HL-60 (cell line): Measurements from ENCODE around the gene XYLT1.

ENCODE experiments used
- DNase-seq, 2 experiments: peaks; one replicate each; pipeline ENCODE4 v3.0.0-alpha.2; 2010 to 2020; ENCODE audit warnings: low read depth in 1 of 2, low spot score in 1 of 2
- H3K27ac ChIP-seq: fragments of 250-450 bp; sonication (Bioruptor Pico); replicated peaks from 2 replicates; pipeline ENCODE4 v1.5.1; 2020; ENCODE audit warnings: mild to moderate bottlenecking, moderate library complexity
- H3K27me3 ChIP-seq: fragments of 250-450 bp; sonication (Bioruptor Pico); 2 replicates; pipeline ENCODE4 v1.5.1; 2021; ENCODE audit warnings: mild to moderate bottlenecking, moderate library complexity; ENCODE audit not compliant: insufficient read depth, poor library complexity, severe bottlenecking
- H3K4me3 ChIP-seq: replicated peaks from 2 replicates; pipeline ENCODE4 v1.5.1; 2011; ENCODE audit warnings: mild to moderate bottlenecking, control low read depth, low read length; ENCODE audit not compliant: insufficient read depth
- GABPA ChIP-seq: IDR thresholded peaks from 2 replicates; pipeline ENCODE4 v1.6.1; 2012; ENCODE audit warnings: low read depth
- POLR2AphosphoS5 ChIP-seq: IDR thresholded peaks from 2 replicates; pipeline ENCODE4 v1.6.1; 2012; ENCODE audit warnings: low read depth
- SPI1 ChIP-seq: IDR thresholded peaks from 2 replicates; pipeline ENCODE4 v1.6.1; 2012; ENCODE audit warnings: low read depth, mild to moderate bottlenecking, borderline replicate concordance
- TF ChIP-seq, protein P1 (sequence below): IDR thresholded peaks from one replicate; pipeline ENCODE4 v1.5.1; 2011; ENCODE audit warnings: low read length, control low read depth, inconsistent platforms; ENCODE audit not compliant: insufficient read depth
- TF ChIP-seq, protein P2 (sequence below): IDR thresholded peaks from 2 replicates; pipeline ENCODE4 v1.6.1; 2012; ENCODE audit warnings: low read depth; ENCODE audit not compliant: insufficient replicate concordance

XYLT1 gene

DNA sequence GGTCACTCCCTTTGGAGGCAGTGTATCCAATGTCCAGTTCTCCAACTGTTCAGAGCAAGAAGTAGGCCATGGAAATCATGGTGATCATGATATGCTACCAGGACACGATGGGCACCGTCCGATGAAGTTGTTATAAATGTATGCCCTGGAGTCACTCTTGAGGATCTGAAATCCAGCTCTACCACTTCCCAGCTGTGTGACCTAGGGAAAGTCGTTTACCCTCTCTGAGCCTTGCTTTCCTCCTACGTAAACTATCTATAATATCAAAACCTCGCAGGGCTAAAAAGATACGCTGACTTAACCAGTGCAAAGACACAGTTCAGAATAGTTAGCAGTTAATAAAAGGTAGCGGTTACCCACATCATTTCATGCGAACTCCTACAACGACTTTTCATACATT lies 194.2 kb downstream of the XYLT1 start:
- DNase-seq: no peak
- no peak overlapping the region for H3K27ac ChIP-seq
- no peak overlapping the region for H3K4me3 ChIP-seq
- TF ChIP-seq SPI1 (no peak), POLR2AphosphoS5 (no peak), GABPA (no peak)
- TF ChIP-seq, protein P1, sequence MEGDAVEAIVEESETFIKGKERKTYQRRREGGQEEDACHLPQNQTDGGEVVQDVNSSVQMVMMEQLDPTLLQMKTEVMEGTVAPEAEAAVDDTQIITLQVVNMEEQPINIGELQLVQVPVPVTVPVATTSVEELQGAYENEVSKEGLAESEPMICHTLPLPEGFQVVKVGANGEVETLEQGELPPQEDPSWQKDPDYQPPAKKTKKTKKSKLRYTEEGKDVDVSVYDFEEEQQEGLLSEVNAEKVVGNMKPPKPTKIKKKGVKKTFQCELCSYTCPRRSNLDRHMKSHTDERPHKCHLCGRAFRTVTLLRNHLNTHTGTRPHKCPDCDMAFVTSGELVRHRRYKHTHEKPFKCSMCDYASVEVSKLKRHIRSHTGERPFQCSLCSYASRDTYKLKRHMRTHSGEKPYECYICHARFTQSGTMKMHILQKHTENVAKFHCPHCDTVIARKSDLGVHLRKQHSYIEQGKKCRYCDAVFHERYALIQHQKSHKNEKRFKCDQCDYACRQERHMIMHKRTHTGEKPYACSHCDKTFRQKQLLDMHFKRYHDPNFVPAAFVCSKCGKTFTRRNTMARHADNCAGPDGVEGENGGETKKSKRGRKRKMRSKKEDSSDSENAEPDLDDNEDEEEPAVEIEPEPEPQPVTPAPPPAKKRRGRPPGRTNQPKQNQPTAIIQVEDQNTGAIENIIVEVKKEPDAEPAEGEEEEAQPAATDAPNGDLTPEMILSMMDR: no peak
- TF ChIP-seq, protein P2, sequence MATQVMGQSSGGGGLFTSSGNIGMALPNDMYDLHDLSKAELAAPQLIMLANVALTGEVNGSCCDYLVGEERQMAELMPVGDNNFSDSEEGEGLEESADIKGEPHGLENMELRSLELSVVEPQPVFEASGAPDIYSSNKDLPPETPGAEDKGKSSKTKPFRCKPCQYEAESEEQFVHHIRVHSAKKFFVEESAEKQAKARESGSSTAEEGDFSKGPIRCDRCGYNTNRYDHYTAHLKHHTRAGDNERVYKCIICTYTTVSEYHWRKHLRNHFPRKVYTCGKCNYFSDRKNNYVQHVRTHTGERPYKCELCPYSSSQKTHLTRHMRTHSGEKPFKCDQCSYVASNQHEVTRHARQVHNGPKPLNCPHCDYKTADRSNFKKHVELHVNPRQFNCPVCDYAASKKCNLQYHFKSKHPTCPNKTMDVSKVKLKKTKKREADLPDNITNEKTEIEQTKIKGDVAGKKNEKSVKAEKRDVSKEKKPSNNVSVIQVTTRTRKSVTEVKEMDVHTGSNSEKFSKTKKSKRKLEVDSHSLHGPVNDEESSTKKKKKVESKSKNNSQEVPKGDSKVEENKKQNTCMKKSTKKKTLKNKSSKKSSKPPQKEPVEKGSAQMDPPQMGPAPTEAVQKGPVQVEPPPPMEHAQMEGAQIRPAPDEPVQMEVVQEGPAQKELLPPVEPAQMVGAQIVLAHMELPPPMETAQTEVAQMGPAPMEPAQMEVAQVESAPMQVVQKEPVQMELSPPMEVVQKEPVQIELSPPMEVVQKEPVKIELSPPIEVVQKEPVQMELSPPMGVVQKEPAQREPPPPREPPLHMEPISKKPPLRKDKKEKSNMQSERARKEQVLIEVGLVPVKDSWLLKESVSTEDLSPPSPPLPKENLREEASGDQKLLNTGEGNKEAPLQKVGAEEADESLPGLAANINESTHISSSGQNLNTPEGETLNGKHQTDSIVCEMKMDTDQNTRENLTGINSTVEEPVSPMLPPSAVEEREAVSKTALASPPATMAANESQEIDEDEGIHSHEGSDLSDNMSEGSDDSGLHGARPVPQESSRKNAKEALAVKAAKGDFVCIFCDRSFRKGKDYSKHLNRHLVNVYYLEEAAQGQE: no peak
- H3K27me3 ChIP-seq: no peaks in the 10 kb centered on the region

DNA sequence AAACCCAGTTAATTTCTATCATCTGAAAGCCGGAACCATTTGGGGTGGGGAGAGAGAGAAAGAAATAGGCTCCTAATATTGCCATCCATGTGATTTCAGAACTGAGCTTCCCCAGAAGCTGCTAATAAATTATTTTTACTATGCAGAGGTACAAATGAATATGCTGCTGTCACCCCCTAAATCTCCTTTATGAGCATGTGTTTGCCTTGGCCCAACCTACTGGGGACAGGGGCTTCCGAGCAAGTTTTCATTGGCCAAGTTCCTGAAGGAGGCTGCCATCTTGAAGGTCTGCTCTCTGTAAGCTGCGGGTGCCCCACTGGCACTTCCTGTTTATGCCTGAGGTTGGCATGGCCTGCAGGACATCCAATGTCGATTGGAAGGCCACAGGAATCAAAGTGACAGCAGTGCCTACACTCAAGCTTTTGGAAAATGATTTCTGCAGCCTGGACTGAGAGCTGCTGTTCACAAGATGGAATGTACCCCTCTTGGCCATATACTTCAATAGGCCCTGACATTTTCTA lies 194.7 kb downstream of the XYLT1 start:
- H3K27me3 ChIP-seq: no peaks in the 10 kb centered on the region
- no peak overlapping the region for H3K27ac ChIP-seq
- TF ChIP-seq POLR2AphosphoS5 (no peak), SPI1 (peak; percentile 67)
- DNase-seq: peak in 1 of 2 experiments; percentile 12
- no peak overlapping the region for H3K4me3 ChIP-seq

DNA sequence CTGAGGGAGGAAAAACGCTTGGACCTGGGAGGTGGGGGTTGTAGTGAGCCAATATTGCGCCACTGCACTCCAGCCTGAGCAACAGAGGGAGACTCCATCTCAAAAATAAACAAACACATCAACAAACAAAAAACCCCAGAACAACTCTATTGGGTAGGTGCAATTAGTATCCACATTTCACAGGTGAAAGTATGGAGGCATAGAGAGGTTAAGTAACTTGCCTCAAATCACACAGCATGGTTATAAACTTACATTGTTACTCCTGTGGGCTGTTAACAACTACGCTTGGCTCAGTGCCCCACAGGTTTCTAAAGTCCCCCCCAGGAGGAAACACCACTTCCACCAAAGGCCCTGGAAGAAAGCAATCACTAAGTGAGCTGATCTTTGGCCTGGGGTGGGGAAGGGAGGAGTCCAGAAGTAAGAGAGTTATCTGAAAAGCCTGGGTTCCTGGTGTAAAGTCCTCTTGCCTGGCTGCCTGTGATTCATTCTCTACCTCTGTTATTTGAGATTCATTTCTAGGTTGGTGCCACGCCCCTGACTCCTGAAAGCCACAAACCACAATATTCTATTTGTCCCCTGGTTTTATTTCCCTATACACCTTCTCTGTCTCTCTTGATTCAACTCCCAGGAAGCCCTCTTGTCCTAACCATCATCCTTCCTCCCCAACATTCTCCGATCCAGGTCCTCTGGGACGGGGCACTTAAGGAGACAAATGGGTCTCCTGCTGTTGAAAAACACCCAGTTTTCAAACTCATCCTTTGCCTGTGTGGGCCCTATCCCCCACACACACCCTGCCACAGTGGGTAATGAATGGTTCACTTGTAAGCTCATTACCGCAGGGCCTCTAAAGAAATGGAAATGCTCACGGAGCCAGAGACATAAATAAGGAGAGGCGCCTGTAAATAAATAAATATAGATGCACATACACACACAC lies 195.4 kb downstream of the XYLT1 start:
- Histone ChIP-seq H3K4me3 (no peak overlapping the region), H3K27ac (no peak overlapping the region), H3K27me3 (no peaks in the 10 kb centered on the region)
- no peak for DNase-seq
- TF ChIP-seq, protein P1: no peak
- no peak for TF ChIP-seq GABPA
- TF ChIP-seq, protein P2: no peak
- no peak for TF ChIP-seq SPI1
- TF ChIP-seq POLR2AphosphoS5: no peak

DNA sequence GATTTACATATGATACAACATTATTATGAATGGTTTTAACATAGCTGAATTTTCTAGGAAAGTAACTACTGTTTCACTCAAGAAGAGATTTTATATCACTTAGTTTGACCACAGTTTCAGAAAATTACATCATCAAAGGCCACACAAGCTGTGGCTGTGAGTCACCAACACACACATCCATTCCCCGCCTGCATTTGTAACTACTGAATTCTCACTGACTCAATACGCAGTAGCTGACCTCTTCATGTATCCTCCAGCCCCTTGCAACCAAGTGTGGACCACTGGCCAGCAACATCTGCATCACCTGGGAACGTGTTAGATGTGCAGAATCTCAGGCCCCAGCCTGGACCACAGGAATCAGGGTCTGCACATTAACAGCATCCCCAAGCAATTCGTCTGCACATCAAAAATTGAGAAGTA lies 197.6 kb downstream of the XYLT1 start:
- Histone ChIP-seq H3K27me3 (no peaks in the 10 kb centered on the region), H3K27ac (no peak overlapping the region), H3K4me3 (no peak overlapping the region)
- TF ChIP-seq POLR2AphosphoS5 (no peak), SPI1 (no peak), GABPA (no peak)
- TF ChIP-seq, protein P1: no peak
- TF ChIP-seq, protein P2: no peak
- peak; percentile 25 to 66 for DNase-seq
